Measurements from ENCODE around the gene VSTM2B. TPM values are rescaled to one million over a fixed set of nuclear protein-coding genes. Genes with fewer than 3 reads are reported as not detected.

The VSTM2B gene
- 0.25 TPM for polyA plus RNA-seq (2013, experiment 1 of 2)
- 0.51 TPM for polyA plus RNA-seq (2013, experiment 2 of 2)

- under 1% methylated on average over 99 of the region's 104 CpGs for WGBS
- Histone ChIP-seq H3K4me3 (ENCODE audit: low read length) (peak within 1 kb of the TSS; percentile 58), H3K27me3 (ENCODE audit: insufficient read depth, low read length) (peaks cover 95% of the 10 kb centered on the region), H3K4me1 (ENCODE audit: insufficient read depth, low read length) (0 out of 2 replicates have a peak, but pooled peaks cover 2% of the 10 kb centered on the region), H3K9me3 (ENCODE audit: insufficient read depth, low read depth, low read length) (0 out of 2 replicates have a peak, but pooled peaks cover 4% of the 10 kb centered on the region), H3K36me3 (ENCODE audit: insufficient read depth, low read length) (no peaks in the 10 kb centered on the region), H3K27ac (ENCODE audit: low read depth, low read length) (no peak within 1 kb of the TSS), H3K9ac (ENCODE audit: low read depth, low read length) (no peak within 1 kb of the TSS)
Measured at GRCh38 chr19:29525901-29526729, at the start of gene VSTM2B. TSS of gene VSTM2B (plus strand) at chr19:29525994. CDS start at chr19:29526584, 590 bp downstream.

DNA sequence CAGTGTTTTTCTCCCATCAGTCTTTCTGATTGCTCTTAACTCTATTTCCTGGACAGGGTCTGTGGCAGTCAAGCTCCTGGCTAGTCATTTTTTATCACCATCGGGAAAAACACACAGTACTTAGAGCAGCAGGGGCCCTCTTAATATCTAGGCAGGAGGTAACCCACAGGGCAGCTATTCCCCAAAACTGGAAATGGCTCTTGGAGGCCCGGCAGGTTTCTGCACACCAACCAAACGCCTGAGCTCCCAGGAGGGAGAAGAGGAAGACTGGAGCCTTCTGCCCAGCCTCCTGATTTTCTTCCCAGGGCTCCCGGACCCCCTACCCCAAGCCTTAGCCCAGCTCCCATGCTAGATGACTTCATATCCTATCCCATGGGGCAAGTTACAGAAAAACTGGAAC is 49.3 kb upstream of the VSTM2B start:
- Histone ChIP-seq H3K4me3 (ENCODE audit: low read length) (no peak overlapping the region), H3K27me3 (ENCODE audit: insufficient read depth, low read length) (no peaks in the 10 kb centered on the region), H3K4me1 (ENCODE audit: insufficient read depth, low read length) (no peaks in the 10 kb centered on the region), H3K9me3 (ENCODE audit: insufficient read depth, low read depth, low read length) (0 out of 2 replicates have a peak, but pooled peaks cover 6% of the 10 kb centered on the region), H3K27ac (ENCODE audit: low read depth, low read length) (no peak overlapping the region), H3K36me3 (ENCODE audit: insufficient read depth, low read length) (no peaks in the 10 kb centered on the region), H3K9ac (ENCODE audit: low read depth, low read length) (no peak overlapping the region)
- WGBS: 74% methylated on average over 4 of the region's 4 CpGs

DNA sequence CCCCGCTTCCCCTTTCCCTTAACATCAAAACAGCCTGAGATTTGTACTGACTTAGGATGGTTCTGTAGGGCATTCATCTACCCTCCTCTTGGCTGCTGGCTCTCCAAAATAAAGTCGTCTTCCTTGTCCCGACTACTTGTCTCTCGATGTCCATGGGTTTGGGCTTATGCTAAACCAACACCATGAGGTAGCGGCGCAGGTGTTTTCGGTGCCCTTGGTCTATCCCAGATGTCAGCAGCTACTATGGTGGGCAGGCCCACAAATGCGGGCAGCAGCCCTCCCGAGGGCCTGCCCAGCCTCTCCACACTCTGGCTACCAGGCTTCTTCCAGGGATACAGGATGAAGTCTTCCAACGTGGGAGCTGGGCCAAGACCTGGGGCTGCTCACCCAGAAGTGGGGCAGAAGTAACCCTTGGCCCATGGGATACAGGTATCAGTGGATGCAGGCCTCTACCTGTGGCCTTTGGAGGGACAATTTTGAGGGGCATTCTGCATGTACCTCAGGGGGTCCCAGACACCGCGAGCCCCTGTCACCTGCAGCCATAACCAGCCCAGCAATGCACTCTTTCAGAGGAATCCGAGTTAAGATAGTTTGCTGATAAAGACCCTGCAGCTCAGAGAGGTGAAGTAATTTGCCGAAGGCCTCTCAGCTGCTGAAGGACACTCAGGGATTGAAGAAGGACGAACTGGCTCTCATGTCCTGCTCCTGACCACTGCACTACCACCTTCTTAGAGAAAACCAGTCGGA is 47.8 kb upstream of the VSTM2B start:
- no peaks in the 10 kb centered on the region for H3K36me3 ChIP-seq (ENCODE audit: insufficient read depth, low read length)
- no peaks in the 10 kb centered on the region for H3K27me3 ChIP-seq (ENCODE audit: insufficient read depth, low read length)
- H3K9me3 ChIP-seq (ENCODE audit: insufficient read depth, low read depth, low read length): 0 out of 2 replicates have a peak, but pooled peaks cover 6% of the 10 kb centered on the region
- H3K4me1 ChIP-seq (ENCODE audit: insufficient read depth, low read length): no peaks in the 10 kb centered on the region
- no peak overlapping the region for H3K9ac ChIP-seq (ENCODE audit: low read depth, low read length)
- H3K4me3 ChIP-seq (ENCODE audit: low read length): no peak overlapping the region
- WGBS: 94% methylated on average over 16 of the region's 16 CpGs
- no peak overlapping the region for H3K27ac ChIP-seq (ENCODE audit: low read depth, low read length)

DNA sequence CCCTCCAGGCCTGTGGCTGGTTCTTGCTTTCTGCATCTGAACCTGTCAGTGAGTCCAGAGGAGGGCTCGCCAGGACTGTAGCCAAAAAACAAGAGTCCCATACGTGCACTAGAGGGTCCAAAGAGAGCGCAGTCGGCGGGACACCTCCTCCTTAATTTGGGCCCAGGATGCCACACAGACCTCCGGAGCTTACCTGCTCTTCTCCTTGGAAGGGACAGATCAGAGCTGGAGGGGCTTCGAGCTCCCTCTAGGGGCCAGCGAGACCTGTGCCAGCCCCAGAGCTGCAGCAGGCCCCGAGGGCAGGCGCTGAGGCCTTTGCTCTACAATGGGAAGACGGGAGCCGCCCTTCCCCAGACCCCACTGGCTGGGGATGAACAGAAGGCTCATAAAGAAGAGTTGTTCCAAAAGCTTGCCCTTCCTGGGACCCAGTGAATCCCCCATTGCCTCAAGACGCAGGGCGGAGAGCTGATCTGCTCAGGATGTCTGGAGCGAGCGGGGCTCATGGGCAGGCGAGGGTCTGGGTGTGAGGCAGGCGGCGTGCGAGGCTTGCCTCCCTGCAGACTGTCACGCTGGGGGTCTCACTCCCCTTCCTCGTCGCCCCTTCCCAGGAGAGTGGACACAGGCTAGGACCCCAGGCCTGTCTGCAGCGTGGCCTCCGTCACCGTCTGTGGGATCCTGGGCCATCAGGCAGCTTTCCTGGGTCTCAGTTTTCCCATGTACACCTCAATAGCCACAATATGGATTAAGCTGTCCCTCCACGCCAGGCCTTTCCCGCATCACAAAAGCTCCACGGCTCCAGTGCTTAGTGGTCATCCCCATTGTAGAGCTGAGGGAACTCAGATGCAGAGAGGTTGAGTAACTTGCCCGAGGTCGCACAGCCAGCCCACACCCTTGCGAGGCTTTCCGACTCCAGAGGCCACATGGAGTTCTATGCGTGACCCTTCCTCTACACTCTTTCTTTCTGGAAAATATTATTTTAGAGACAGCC is 46.9 kb upstream of the VSTM2B start:
- H3K4me1 ChIP-seq (ENCODE audit: insufficient read depth, low read length): no peaks in the 10 kb centered on the region
- H3K4me3 ChIP-seq (ENCODE audit: low read length): no peak overlapping the region
- no peaks in the 10 kb centered on the region for H3K27me3 ChIP-seq (ENCODE audit: insufficient read depth, low read length)
- 63% methylated on average over 34 of the region's 34 CpGs for WGBS
- 0 out of 2 replicates have a peak, but pooled peaks cover 6% of the 10 kb centered on the region for H3K9me3 ChIP-seq (ENCODE audit: insufficient read depth, low read depth, low read length)
- H3K27ac ChIP-seq (ENCODE audit: low read depth, low read length): no peak overlapping the region
- H3K36me3 ChIP-seq (ENCODE audit: insufficient read depth, low read length): no peaks in the 10 kb centered on the region
- no peak overlapping the region for H3K9ac ChIP-seq (ENCODE audit: low read depth, low read length)

DNA sequence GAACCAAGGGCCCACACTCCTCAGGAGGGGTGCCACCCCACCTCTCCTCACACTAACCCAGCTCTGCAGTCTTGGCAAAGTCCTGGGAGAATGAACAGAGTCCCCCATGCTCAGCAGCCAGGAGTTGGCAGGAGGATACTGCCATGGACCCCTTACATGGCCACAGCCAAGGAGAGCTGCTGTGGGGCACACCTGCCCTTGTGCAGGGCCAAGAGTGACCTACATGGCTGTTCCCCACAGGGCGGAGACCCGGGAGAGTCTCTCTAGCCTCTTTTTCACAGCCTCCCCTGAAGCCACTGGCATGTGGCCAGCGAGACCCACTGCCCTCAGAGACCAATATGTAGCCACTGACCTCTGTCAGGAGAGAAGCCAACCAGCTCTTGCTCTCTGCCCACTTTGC is 45.9 kb upstream of the VSTM2B start:
- 93% methylated on average over 3 of the region's 3 CpGs for WGBS
- Histone ChIP-seq H3K27ac (ENCODE audit: low read depth, low read length) (no peak overlapping the region), H3K9ac (ENCODE audit: low read depth, low read length) (no peak overlapping the region), H3K36me3 (ENCODE audit: insufficient read depth, low read length) (no peaks in the 10 kb centered on the region), H3K4me1 (ENCODE audit: insufficient read depth, low read length) (no peaks in the 10 kb centered on the region), H3K27me3 (ENCODE audit: insufficient read depth, low read length) (no peaks in the 10 kb centered on the region), H3K9me3 (ENCODE audit: insufficient read depth, low read depth, low read length) (0 out of 2 replicates have a peak, but pooled peaks cover 6% of the 10 kb centered on the region), H3K4me3 (ENCODE audit: low read length) (no peak overlapping the region)

GRCh38 chr19:29480507-29480906 is 45.3 kb upstream of the VSTM2B start:
- H3K9me3 ChIP-seq (ENCODE audit: insufficient read depth, low read depth, low read length): 0 out of 2 replicates have a peak, but pooled peaks cover 6% of the 10 kb centered on the region

GRCh38 chr19:29482855-29483640 is 42.7 kb upstream of the VSTM2B start:
- Histone ChIP-seq H3K27me3 (ENCODE audit: insufficient read depth, low read length) (no peaks in the 10 kb centered on the region), H3K36me3 (ENCODE audit: insufficient read depth, low read length) (no peaks in the 10 kb centered on the region), H3K9me3 (ENCODE audit: insufficient read depth, low read depth, low read length) (0 out of 2 replicates have a peak, but pooled peaks cover 6% of the 10 kb centered on the region), H3K4me3 (ENCODE audit: low read length) (no peak overlapping the region), H3K9ac (ENCODE audit: low read depth, low read length) (no peak overlapping the region), H3K27ac (ENCODE audit: low read depth, low read length) (no peak overlapping the region), H3K4me1 (ENCODE audit: insufficient read depth, low read length) (no peaks in the 10 kb centered on the region)
- 91% methylated on average over 7 of the region's 7 CpGs for WGBS

More at GRCh38 chr19:29480507-29480906, 45.3 kb upstream of the VSTM2B start:
- Histone ChIP-seq H3K4me3 (ENCODE audit: low read length) (no peak overlapping the region), H3K9ac (ENCODE audit: low read depth, low read length) (no peak overlapping the region), H3K27me3 (ENCODE audit: insufficient read depth, low read length) (no peaks in the 10 kb centered on the region), H3K27ac (ENCODE audit: low read depth, low read length) (no peak overlapping the region), H3K36me3 (ENCODE audit: insufficient read depth, low read length) (no peaks in the 10 kb centered on the region), H3K4me1 (ENCODE audit: insufficient read depth, low read length) (no peaks in the 10 kb centered on the region)
- WGBS: 84% methylated on average over 7 of the region's 7 CpGs

GRCh38 chr19:29483641-29483920 is 42.2 kb upstream of the VSTM2B start:
- Histone ChIP-seq H3K9me3 (ENCODE audit: insufficient read depth, low read depth, low read length) (0 out of 2 replicates have a peak, but pooled peaks cover 6% of the 10 kb centered on the region), H3K4me1 (ENCODE audit: insufficient read depth, low read length) (no peaks in the 10 kb centered on the region), H3K4me3 (ENCODE audit: low read length) (no peak overlapping the region), H3K9ac (ENCODE audit: low read depth, low read length) (no peak overlapping the region), H3K36me3 (ENCODE audit: insufficient read depth, low read length) (no peaks in the 10 kb centered on the region), H3K27ac (ENCODE audit: low read depth, low read length) (no peak overlapping the region), H3K27me3 (ENCODE audit: insufficient read depth, low read length) (no peaks in the 10 kb centered on the region)
- 95% methylated on average over 5 of the region's 5 CpGs for WGBS

DNA sequence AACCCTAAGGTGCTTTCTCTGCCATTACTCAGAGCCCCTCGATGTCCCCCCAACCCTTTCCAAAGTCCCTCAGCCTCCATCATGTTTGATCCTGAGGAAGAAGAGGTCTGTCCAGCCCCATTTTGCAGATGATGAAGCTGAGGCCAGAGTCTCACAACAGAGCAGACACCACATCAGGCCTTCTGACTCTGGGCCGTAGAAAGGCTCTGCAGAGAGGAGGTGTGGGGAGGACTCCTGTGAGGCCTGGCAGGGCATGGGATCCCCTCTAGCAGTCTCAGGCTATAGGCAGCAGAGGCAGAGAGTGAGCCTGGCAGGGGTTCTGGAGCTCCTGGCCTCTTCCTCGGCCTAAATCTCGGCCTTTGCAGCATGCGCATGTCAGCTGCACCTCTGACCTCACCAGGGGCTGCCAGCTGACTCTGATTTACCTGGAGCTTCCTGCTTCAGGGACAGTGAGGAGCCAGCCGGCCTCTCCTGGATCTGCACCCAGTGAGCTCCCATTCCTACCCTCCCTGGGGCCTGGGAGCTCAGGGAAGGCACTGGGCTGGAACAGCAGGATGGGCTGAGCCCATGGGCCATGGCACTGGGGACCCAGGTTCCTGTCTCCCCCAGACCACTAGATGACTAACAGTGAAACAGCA is 41.7 kb upstream of the VSTM2B start:
- H3K27me3 ChIP-seq (ENCODE audit: insufficient read depth, low read length): no peaks in the 10 kb centered on the region
- no peak overlapping the region for H3K27ac ChIP-seq (ENCODE audit: low read depth, low read length)
- 82% methylated on average over 6 of the region's 6 CpGs for WGBS
- H3K36me3 ChIP-seq (ENCODE audit: insufficient read depth, low read length): no peaks in the 10 kb centered on the region
- no peaks in the 10 kb centered on the region for H3K4me1 ChIP-seq (ENCODE audit: insufficient read depth, low read length)
- no peak overlapping the region for H3K4me3 ChIP-seq (ENCODE audit: low read length)
- H3K9me3 ChIP-seq (ENCODE audit: insufficient read depth, low read depth, low read length): 0 out of 2 replicates have a peak, but pooled peaks cover 6% of the 10 kb centered on the region
- no peak overlapping the region for H3K9ac ChIP-seq (ENCODE audit: low read depth, low read length)
